ENCODE results near the gene SND1.

The SND1 gene

DNA sequence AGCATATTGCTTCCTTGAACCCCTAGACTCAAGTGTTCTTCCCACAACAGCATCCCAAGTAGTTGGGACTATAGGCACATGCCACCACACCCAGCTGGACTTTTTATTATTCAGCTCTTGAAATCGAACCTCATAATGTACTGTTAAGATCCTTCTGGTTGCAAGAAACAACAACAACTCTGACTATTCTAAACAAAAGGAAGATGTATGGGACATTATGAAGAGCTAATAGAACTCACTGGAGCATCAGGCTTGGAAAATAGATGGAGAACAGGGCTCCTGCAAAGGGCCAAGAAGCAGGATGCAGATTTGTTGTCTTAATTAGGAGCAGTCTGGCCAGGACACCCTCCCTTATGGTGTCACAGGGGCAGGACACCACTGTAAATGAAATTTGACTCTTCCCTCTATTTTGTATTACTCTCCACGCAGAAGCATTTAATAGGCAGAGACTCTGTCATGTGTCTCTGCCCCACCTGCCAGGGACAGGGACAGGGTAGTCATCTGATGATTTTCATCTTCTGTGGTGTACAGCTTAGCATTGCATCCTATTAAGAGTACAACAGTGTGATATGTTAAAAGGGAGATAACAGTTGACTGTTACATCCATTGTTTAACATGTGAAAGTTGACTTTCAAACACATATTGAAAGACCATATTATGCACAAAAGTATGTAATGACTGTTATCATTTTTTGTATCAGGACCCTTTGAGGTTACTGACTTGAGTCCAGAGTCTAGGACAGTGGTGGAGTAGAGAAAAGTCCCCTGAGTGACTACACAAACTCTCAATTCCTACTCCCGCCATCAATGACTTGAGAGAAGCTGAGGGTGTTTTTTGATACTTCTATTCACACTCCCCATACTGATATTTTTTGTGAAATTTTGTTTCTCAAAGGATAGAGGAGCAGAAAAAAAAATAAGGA, 222.0 kb downstream of the SND1 start:
- H3K27me3 ChIP-seq (ENCODE audit: insufficient read depth, low read length): no peaks in the 10 kb centered on the region
- no peak overlapping the region for H3K4me3 ChIP-seq (ENCODE audit: low read depth, low read length, poor library complexity, severe bottlenecking)
- no peaks in the 10 kb centered on the region for H3F3A ChIP-seq (ENCODE audit: insufficient read depth, low read length)
- peaks cover 21% of the 10 kb centered on the region for H3K36me3 ChIP-seq (ENCODE audit: insufficient read depth, low read length)
- no peaks in the 10 kb centered on the region for H3K9me3 ChIP-seq (ENCODE audit: low read length)
- no peak overlapping the region for H3K9ac ChIP-seq (ENCODE audit: low read length)
- H3K4me1 ChIP-seq (ENCODE audit: insufficient read depth, low read length, severe bottlenecking): peaks cover 5% of the 10 kb centered on the region
- no peak overlapping the region for H2AFZ ChIP-seq (ENCODE audit: low read length)
- H3K79me2 ChIP-seq (ENCODE audit: insufficient read depth, low read length): no peaks in the 10 kb centered on the region
- TF ChIP-seq CTCF (IDR thresholded peaks at IDR 0.05; ENCODE audit: low read length): no peak
- TF ChIP-seq EZH2 (IDR thresholded peaks at IDR 0.05; ENCODE audit: borderline replicate concordance, low read length): no peak
- no peaks in the 10 kb centered on the region for H4K20me1 ChIP-seq (ENCODE audit: insufficient read depth, low read length)
- no peaks in the 10 kb centered on the region for H3K9me2 ChIP-seq (ENCODE audit: low read depth, low read length)
- no peak overlapping the region for H3K4me2 ChIP-seq (ENCODE audit: low read length)
- no peak overlapping the region for H3K27ac ChIP-seq (ENCODE audit: low read depth, low read length, poor library complexity, severe bottlenecking)

DNA sequence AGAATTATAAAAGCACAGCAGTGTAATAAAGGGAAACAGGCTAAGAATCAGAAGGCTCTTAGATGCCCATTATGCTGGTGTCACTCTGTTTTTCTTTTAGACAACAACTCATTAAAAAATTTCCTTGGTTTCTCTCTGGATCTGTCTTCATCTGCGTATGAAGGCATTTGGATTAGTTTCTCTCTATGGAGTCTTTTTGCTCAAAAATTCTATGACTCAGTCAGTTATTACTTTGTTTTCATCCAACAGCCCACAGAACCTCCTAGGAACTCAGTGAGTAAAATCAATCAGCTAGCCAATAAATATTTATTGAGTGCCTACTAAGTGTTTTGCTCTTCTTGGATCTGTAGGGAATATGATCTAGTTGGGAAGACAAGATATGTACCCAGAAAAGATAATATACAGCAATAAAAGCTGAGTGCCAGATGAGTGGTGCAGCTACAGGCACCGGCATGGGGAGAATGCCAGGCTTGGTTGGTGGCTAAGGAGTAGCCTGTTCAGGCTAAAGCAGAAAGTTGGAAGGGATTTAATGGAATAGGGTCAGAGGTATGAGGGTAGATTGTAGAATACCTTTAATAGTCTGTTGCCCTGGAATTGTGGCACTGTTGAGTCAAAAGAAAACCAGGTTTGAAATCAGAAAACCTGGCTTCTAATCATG, 223.1 kb downstream of the SND1 start:
- Histone ChIP-seq H3K36me3 (ENCODE audit: insufficient read depth, low read length) (peaks cover 21% of the 10 kb centered on the region), H3K4me3 (ENCODE audit: low read depth, low read length, poor library complexity, severe bottlenecking) (no peak overlapping the region), H3K4me1 (ENCODE audit: insufficient read depth, low read length, severe bottlenecking) (peaks cover 5% of the 10 kb centered on the region), H3K27ac (ENCODE audit: low read depth, low read length, poor library complexity, severe bottlenecking) (no peak overlapping the region), H3K4me2 (ENCODE audit: low read length) (no peak overlapping the region), H3K9ac (ENCODE audit: low read length) (no peak overlapping the region), H4K20me1 (ENCODE audit: insufficient read depth, low read length) (no peaks in the 10 kb centered on the region), H3F3A (ENCODE audit: insufficient read depth, low read length) (no peaks in the 10 kb centered on the region), H3K9me3 (ENCODE audit: low read length) (no peaks in the 10 kb centered on the region), H3K9me2 (ENCODE audit: low read depth, low read length) (no peaks in the 10 kb centered on the region), H3K27me3 (ENCODE audit: insufficient read depth, low read length) (no peaks in the 10 kb centered on the region), H3K79me2 (ENCODE audit: insufficient read depth, low read length) (no peaks in the 10 kb centered on the region), H2AFZ (ENCODE audit: low read length) (no peak overlapping the region)
- TF ChIP-seq CTCF (IDR thresholded peaks at IDR 0.05; ENCODE audit: low read length): no peak
- TF ChIP-seq EZH2 (IDR thresholded peaks at IDR 0.05; ENCODE audit: borderline replicate concordance, low read length): no peak

DNA sequence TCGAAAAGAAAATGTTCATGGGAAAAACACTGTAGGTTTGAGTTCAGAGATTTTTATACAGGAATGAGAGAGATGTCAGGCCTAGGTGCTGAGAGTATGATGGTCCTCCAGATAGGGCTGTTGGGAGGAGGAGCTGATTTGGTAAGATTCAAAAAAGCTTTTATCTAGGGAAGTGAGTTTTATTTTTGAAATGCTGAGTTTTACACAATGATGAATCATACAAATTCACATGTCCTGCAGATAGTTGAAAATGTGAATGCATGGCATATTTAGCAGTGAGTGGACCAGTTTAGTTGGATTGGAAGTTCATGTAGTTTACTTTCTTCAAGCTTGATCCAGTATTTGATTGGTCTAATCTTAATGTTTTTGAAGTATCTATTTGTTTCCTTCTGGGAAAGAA, 224.4 kb downstream of the SND1 start:
- H3K27ac ChIP-seq (ENCODE audit: low read depth, low read length, poor library complexity, severe bottlenecking): no peak overlapping the region
- H3K27me3 ChIP-seq (ENCODE audit: insufficient read depth, low read length): no peaks in the 10 kb centered on the region
- H4K20me1 ChIP-seq (ENCODE audit: insufficient read depth, low read length): no peaks in the 10 kb centered on the region
- no peaks in the 10 kb centered on the region for H3K9me3 ChIP-seq (ENCODE audit: low read length)
- H3K9ac ChIP-seq (ENCODE audit: low read length): no peak overlapping the region
- peaks cover 12% of the 10 kb centered on the region; the same call in 1 of the 2 replicates for H3K36me3 ChIP-seq (ENCODE audit: insufficient read depth, low read length)
- peaks cover 11% of the 10 kb centered on the region for H3K4me1 ChIP-seq (ENCODE audit: insufficient read depth, low read length, severe bottlenecking)
- no peaks in the 10 kb centered on the region for H3F3A ChIP-seq (ENCODE audit: insufficient read depth, low read length)
- H3K4me2 ChIP-seq (ENCODE audit: low read length): no peak overlapping the region
- H3K79me2 ChIP-seq (ENCODE audit: insufficient read depth, low read length): no peaks in the 10 kb centered on the region
- TF ChIP-seq CTCF (IDR thresholded peaks at IDR 0.05; ENCODE audit: low read length): no peak
- no peak for TF ChIP-seq EZH2 (IDR thresholded peaks at IDR 0.05; ENCODE audit: borderline replicate concordance, low read length)
- H3K9me2 ChIP-seq (ENCODE audit: low read depth, low read length): no peaks in the 10 kb centered on the region
- no peak overlapping the region for H2AFZ ChIP-seq (ENCODE audit: low read length)
- H3K4me3 ChIP-seq (ENCODE audit: low read depth, low read length, poor library complexity, severe bottlenecking): no peak overlapping the region

Data from OCI-LY1 (cell line).